SK-N-DZ (cell line): ENCODE data around the gene PTPRQ.

ENCODE experiments used
- DNase-seq: peaks from one replicate; pipeline ENCODE4 v3.0.0-alpha.2; 2015; ENCODE audit warnings: low spot score

Gene PTPRQ

GRCh38 chr12:80553316-80553715 is 109.3 kb downstream of the PTPRQ start:
- DNase-seq: no peak

- no peak for DNase-seq
Observed at GRCh38 chr12:80556566-80556965, 112.5 kb downstream of the PTPRQ start.

- no peak for DNase-seq
Observed at GRCh38 chr12:80559766-80560165, 115.7 kb downstream of the PTPRQ start.

- DNase-seq: peak; percentile 7
Observed at GRCh38 chr12:80565271-80565670, 121.2 kb downstream of the PTPRQ start.

- no peak for DNase-seq
Observed at GRCh38 chr12:80567401-80567800, 123.4 kb downstream of the PTPRQ start.

- DNase-seq: no peak
Observed at GRCh38 chr12:80576641-80577418, 132.8 kb downstream of the PTPRQ start.

- no peak for DNase-seq
Observed at GRCh38 chr12:80580254-80580653, 136.2 kb downstream of the PTPRQ start.

- DNase-seq: no peak
Observed at GRCh38 chr12:80581783-80582182, 137.7 kb downstream of the PTPRQ start.

- DNase-seq: no peak
Observed at GRCh38 chr12:80582431-80582830, 138.4 kb downstream of the PTPRQ start.

GRCh38 chr12:80589077-80589476 is 145.0 kb downstream of the PTPRQ start:
- no peak for DNase-seq

- DNase-seq: no peak
Observed at GRCh38 chr12:80590085-80590484, 146.1 kb downstream of the PTPRQ start.

- DNase-seq: no peak
Observed at GRCh38 chr12:80593766-80594165, 149.7 kb downstream of the PTPRQ start.

- no peak for DNase-seq
Observed at GRCh38 chr12:80596509-80596908, 152.5 kb downstream of the PTPRQ start.

GRCh38 chr12:80598004-80598606 is 154.1 kb downstream of the PTPRQ start:
- DNase-seq: peak; percentile 11

- DNase-seq: no peak
Observed at GRCh38 chr12:80602455-80602854, 158.4 kb downstream of the PTPRQ start.

- DNase-seq: no peak
Observed at GRCh38 chr12:80607361-80608135, 163.5 kb downstream of the PTPRQ start.

- no peak for DNase-seq
Observed at GRCh38 chr12:80617733-80618132, 173.7 kb downstream of the PTPRQ start.

- DNase-seq: no peak
Observed at GRCh38 chr12:80620281-80620680, 176.2 kb downstream of the PTPRQ start.

GRCh38 chr12:80622271-80622670 is 178.2 kb downstream of the PTPRQ start:
- no peak for DNase-seq

GRCh38 chr12:80625051-80625450 is 181.0 kb downstream of the PTPRQ start:
- no peak for DNase-seq

GRCh38 chr12:80625901-80626300 is 181.9 kb downstream of the PTPRQ start:
- no peak for DNase-seq

GRCh38 chr12:80627782-80628181 is 183.7 kb downstream of the PTPRQ start:
- DNase-seq: no peak

- DNase-seq: no peak
Observed at GRCh38 chr12:80632835-80633234, 188.8 kb downstream of the PTPRQ start.
